Measurements from ENCODE around the gene VPREB3.
"Not testable (repeated sequence)": the region's sequence is repeated elsewhere in the genome, so short reads cannot be mapped to it uniquely, and the experiment has no call there.

The VPREB3 gene

DNA sequence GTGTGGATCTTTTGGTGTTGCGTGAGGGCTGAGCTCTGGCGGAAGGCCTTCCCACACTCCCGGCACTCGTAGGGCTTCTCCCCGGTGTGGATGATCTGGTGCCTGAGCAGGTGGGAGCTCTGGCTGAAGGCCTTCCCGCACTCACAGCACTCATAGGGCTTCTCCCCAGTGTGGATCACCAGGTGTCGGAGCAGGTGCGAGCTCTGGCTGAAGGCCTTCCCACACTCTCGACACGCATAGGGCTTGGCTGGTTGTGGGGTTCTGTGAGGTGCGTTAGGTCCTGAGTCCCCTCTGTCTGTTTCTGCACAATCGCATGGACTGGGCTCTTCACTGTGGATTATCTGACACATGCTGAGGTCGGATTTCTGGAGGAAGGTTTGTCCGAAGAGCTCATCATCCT is 9.7 kb downstream of the VPREB3 start:
- in situ Hi-C loops (cut with MboI; ENCODE audit: low sequenced_read_pairs): no loop called here

- in situ Hi-C loops (cut with MboI; ENCODE audit: low sequenced_read_pairs): no loop called here
Observed at GRCh38 chr22:23744001-23744400, 10.2 kb downstream of the VPREB3 start.

- in situ Hi-C loops (cut with MboI; ENCODE audit: low sequenced_read_pairs): no loop called here
Observed at GRCh38 chr22:23743303-23743705, 10.9 kb downstream of the VPREB3 start.

- in situ Hi-C loops (cut with MboI; ENCODE audit: low sequenced_read_pairs): no loop called here
Observed at GRCh38 chr22:23742505-23743264, 11.5 kb downstream of the VPREB3 start.

GRCh38 chr22:23737696-23738095 is 16.5 kb downstream of the VPREB3 start:
- in situ Hi-C loops (cut with MboI; ENCODE audit: low sequenced_read_pairs): no loop called here

GRCh38 chr22:23728108-23728507 is 26.1 kb downstream of the VPREB3 start:
- in situ Hi-C loops (cut with MboI; ENCODE audit: low sequenced_read_pairs): not testable (repeated sequence)

DNA sequence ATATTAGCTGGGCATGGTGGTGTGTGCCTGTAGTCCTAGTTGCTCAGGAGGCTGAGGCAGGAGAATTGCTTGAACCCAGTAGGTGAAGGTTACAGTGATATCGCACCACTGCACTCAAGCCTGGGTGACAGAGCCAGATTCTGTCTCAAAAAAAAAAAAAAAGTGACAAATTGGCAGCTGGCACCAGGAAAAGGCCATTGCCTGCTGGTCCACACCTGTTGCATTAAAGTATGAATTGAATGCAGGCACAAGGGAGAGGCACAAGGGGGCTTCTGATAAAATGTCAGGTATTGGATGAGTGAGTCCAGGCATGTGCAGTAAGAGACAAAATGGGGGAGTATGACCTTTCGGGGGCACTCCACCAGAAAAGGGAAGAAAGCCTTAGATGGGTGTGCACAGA is 31.5 kb downstream of the VPREB3 start:
- in situ Hi-C loops (cut with MboI; ENCODE audit: low sequenced_read_pairs): no loop called here

DNA sequence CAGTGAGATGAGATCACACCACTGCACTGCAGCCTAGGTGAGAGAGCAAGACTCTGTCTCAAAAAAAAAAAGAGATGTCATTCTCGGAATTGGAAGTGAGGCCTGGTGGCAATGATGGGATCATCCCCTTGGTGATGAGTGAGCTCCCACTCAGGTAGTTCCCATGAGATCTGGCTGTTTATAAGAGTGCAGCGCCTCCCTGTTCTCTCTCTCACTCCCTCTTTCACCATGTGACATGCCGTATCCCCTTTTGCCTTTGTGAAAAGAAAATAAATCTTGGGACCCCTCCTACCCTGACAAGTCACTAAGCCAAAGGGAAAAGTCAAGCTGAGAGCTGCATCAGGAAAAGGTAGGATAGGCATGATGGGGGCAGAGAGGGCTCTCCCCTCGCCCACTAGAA is 32.1 kb downstream of the VPREB3 start:
- in situ Hi-C loops (cut with MboI; ENCODE audit: low sequenced_read_pairs): no loop called here

DNA sequence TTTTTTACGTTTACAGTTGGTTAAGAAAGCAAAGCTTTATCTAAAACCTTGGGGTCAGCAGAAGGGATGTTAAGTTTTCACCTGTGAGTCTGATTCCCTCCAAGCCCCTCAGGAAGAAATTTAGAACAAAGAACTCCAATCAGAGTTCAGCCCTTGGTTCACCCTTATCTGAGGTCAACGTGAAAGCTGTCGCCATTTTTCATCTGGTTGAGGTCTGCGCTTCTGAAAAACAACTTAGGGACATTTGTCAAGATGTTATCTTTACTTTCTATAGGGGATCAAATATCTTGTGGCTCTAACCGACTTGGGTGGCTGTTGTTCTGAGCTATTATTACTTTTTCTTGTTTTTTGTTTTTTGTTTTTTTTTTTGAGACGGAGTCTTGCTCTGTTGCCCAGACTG is 33.4 kb downstream of the VPREB3 start:
- in situ Hi-C loops (cut with MboI; ENCODE audit: low sequenced_read_pairs): no loop called here

DNA sequence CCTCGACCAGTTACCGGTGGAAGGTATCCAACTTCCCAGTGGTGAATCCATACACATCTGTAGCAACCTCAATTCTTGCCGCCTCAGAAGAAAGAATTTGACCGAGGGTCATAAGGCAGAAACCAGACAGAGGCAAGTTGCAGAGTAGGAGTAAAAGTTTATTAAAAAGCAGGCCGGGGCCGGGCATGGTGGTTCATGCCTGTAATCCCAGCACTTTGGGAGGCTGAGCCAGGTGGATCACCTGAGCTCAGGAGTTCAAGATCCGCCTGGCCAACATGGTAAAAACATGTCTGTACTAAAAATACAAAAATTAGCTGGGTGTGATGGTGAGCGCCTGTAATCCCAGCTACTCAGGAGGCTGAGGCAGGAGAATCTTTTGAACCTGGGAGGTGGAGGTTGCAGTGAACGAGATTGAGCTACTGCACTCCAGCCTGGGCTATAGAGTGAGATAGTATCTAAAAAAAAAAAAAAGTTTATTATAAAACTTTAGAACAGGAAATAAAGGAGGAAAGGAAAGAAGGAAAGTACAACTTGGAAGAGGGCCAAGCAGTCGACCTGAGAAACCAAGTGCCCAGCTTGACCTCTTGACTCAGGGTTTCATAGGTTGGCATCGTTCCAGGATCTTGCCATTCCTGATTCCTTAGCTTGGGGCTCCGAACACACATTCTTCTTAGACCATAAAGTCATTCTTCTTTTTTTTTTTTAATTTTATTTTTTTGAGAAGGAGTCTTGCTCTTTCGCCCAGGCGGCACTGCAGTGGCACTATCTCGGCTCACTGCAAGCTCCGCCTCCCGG is 35.7 kb downstream of the VPREB3 start:
- in situ Hi-C loops (cut with MboI; ENCODE audit: low sequenced_read_pairs): no loop called here

GRCh38 chr22:23716811-23717801 is 37.1 kb downstream of the VPREB3 start:
- in situ Hi-C loops (cut with MboI; ENCODE audit: low sequenced_read_pairs): no loop called here

DNA sequence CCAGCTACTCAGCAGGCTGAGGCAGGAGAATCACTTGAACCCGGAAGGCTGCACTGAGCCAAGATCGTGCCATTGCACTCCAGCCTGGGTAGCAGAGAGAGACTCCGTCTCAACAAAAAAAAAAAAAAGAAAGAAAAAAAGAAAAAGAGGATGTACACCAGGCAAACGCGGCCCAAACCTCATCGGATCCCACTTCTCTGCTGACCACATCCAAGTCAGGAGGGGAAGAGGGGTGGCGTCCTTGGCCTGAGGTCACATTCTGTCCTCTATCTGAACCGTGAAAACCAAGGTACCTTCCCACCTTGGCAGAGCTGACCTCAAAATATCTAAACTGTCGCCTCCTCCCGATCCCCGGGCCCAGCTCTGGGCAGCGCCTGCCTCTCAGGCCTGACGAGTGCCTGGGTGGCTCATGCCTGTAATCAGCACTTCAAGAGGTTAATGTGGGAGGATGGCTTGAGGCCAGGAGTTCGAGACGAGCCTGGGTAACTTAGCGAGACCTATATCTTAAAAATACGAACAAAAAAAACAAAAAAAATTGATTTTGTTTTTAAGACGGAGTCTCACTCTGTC is 38.3 kb downstream of the VPREB3 start:
- in situ Hi-C loops (cut with MboI; ENCODE audit: low sequenced_read_pairs): no loop called here

DNA sequence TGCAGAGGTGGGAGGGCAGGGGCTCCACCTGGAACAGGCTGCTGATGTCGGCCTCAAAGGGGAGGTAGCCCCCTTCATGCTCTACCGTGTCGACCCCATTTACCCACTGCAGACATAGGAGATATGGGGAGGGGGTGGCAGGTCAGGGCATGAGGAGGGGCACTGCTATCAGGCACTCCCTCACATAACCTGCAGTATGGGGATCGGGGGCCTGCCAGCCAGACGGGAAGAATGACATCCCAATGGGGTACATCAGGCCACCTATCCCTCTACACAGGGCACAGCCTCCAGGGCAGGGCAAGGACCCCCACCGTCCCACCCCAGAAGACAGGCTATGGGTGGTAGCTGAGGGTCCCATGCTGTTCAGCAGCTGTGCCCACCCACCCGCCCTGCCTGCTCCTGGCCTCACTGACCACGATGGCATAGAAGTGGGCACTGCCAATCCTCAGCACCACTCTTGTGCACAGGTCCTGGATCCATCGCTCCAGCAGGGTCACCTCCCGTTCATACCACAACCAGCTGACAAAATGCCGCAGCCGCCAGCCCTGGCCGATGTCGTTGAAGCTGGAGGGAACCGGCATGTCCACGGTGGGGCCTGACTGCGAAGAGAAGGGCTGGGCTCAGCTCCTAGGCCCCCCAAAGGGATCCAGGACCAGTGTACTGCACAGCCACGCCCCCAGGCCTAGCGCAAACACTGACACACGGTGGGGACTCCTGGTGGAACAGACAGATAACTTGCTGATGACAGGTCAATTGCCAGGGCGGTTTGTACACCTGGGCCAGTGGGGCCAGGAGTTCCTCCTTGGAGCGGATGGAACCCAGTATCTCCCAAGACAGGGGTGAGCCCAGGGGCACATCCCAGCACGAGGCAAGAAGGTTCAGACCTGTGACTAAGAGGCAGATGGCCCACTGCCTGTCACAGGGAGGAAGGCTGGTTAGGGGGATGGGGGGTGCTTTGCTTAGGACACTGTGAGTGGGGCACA is 39.3 kb downstream of the VPREB3 start:
- in situ Hi-C loops (cut with MboI; ENCODE audit: low sequenced_read_pairs): no loop called here

DNA sequence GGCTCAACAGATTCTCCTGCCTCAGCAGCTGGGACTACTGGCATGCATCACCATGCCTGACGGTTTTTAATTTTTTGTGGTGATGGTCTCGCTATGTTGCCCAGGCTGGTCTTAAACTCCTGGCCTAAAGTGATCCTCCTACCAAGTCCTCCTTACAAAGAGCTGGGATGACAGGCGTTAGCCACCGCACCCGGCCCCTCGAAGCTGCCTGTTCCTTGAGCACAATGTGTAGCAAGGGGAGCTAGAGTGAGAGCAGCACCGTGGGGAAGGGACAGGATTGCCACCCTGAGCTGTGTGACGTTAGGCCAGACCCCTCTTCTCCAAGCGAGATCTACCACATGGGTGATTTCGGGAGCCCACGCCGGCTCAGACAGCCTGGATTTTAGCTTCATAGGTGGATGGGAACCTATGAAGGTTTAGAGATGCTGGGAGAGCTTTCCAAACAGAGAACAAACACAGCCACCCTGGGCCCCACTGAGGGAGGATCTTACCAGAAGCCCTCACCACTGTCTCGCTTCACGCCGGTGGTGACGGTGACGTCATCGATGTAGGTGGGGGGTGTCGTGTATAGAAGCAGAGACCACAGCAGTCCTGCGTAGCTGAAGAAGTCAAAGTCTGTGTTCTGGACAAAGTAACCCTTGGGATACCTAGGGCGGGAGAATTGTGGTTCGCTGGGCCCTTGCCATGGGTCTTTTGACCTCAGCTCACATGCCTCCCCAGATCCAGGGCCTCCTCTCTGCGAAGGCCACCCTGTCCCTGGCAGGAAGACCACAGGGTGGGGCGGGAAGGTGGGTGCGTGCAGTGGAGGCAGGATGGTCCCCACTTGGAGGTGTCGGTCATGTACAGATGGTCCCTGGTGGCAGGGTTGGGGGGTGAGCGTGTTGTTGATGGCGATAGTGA is 40.3 kb downstream of the VPREB3 start:
- in situ Hi-C loops (cut with MboI; ENCODE audit: low sequenced_read_pairs): no loop called here

DNA sequence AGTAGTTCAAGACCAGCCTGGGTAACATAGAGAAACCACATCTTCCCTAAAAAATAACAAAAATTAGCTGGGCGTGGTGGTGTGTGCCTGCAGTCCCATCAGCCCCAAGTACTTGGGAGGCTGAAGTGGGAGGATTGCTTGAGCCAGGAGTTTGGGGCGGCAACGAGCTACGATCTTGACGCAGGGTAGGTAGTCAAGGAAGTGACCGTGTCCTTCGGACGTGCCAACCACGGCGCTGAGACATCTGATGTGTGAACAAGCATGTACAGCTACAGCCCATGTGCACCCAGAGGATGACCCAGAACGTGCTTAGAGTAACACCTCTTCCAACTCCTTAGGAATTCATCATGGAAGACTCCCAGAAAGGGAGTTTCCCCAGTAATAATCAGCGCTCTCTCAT is 42.0 kb downstream of the VPREB3 start:
- in situ Hi-C loops (cut with MboI; ENCODE audit: low sequenced_read_pairs): no loop called here

DNA sequence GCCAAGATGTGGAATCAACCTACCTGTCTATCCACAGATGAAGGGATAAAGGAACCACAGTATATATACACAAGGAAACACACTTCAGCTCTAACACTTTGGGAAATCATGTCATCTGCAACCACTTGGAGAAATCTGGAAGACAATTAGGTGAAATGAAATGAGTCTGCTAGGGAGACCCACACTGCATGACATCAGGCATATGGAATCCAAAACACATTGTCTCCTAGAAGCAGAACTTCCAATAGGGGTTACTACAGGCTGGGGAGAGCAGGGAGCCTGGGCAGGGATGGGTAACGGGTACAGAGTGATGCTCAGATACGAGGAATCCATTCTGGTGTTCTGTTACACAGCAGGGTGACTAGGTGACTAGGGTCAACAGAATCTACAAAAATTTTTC is 45.1 kb downstream of the VPREB3 start:
- in situ Hi-C loops (cut with MboI; ENCODE audit: low sequenced_read_pairs): no loop called here

GRCh38 chr22:23708270-23708669 is 46.0 kb downstream of the VPREB3 start:
- in situ Hi-C loops (cut with MboI; ENCODE audit: low sequenced_read_pairs): no loop called here

DNA sequence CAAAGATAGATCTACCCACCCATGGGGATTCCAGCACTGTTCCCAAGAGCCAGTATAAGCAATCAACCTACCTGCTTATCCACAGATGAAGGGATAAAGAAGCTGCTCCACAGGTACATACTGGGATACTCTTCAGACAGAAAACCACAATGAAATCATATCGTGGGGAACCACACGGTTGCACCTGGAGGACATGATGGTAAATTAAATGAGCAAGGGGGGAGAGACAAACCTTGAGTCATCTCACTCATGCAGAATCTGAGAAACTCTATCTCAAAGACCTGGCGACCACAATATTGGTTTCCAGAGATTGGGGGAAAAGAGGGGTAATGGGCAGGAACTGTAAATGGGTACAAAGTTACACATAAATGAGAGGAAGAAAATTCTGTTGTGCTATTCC is 48.9 kb downstream of the VPREB3 start:
- in situ Hi-C loops (cut with MboI; ENCODE audit: low sequenced_read_pairs): no loop called here

GRCh38 chr22:23704829-23705228 is 49.4 kb downstream of the VPREB3 start:
- in situ Hi-C loops (cut with MboI; ENCODE audit: low sequenced_read_pairs): no loop called here
